SK-N-SH (cell line): ENCODE data around the gene ARFGEF2. TPM values are rescaled to one million over a fixed set of nuclear protein-coding genes. Genes with fewer than 3 reads are reported as not detected.

Experiments
- CTCF ChIA-PET: fragments of 300-600, 350-600 bp; formaldehyde crosslinking; extraction: SDS; loops from one replicate; lab custom pipeline; 2021; lab: Yijun Ruan, JAX
- POLR2A ChIA-PET: fragments of 350-600 bp; sonication (Branson Sonifier 250); formaldehyde crosslinking; extraction: SDS; loops from one replicate; lab custom pipeline; 2020; ENCODE audit warnings: antibody characterized with exemption, inconsistent platforms; lab: Yijun Ruan, JAX
- DNase-seq: peaks from one replicate; pipeline ENCODE4 v3.0.0; 2012
- H2AFZ ChIP-seq: fragments of 200-600 bp; sonication (generic); 2 replicates; pipeline ENCODE4 v1.8.1; 2016; ENCODE audit warnings: antibody characterized with exemption, mild to moderate bottlenecking, low read depth
- H3F3A ChIP-seq: fragments of 200-600 bp; sonication (generic); replicated peaks from 2 replicates; pipeline ENCODE3; 2016; ENCODE audit warnings: antibody characterized with exemption, mild to moderate bottlenecking; ENCODE audit not compliant: insufficient read depth
- H3K27ac ChIP-seq, 2 experiments: fragments of 200-500 bp in 1 of 2; fragments of 200-600 bp in 1 of 2; sonication (Bioruptor generic) in 1 of 2; sonication (generic), shearing (Covaris generic) in 1 of 2; 2 replicates each; pipeline versions ENCODE4 v1.5.1 to v1.6.1; 2014 to 2016; ENCODE audit warnings: low read depth in 2 of 2, inconsistent platforms in 1 of 2, low read length in 1 of 2, mild to moderate bottlenecking in 1 of 2, mixed read lengths in 1 of 2
- H3K27me3 ChIP-seq: fragments of 200-600 bp; sonication (generic), shearing (Covaris generic); 2 replicates; pipeline ENCODE4 v1.6.1; 2016; ENCODE audit warnings: mixed run types; ENCODE audit not compliant: insufficient read depth
- H3K36me3 ChIP-seq, 2 experiments: fragments of 200-500 bp in 1 of 2; fragments of 200-600 bp in 1 of 2; sonication (Bioruptor generic) in 1 of 2; sonication (generic) in 1 of 2; replicated peaks in 1 of 2; 2 replicates each; pipeline versions ENCODE3 to v1.5.1; 2014 to 2016; ENCODE audit warnings: low read length in 1 of 2, mild to moderate bottlenecking in 1 of 2; ENCODE audit not compliant: insufficient read depth in 2 of 2, control insufficient read depth in 1 of 2
- H3K4me1 ChIP-seq, 2 experiments: fragments of 200-500 bp in 1 of 2; fragments of 200-600 bp in 1 of 2; sonication (Bioruptor generic) in 1 of 2; sonication (generic), shearing (Covaris generic) in 1 of 2; 2 replicates each; pipeline versions ENCODE4 v1.5.1 to v1.6.1; 2014 to 2016; ENCODE audit warnings: low read depth in 1 of 2, low read length in 1 of 2, mixed run types in 1 of 2; ENCODE audit not compliant: insufficient read depth in 2 of 2, control insufficient read depth in 1 of 2
- H3K4me2 ChIP-seq: fragments of 200-600 bp; sonication (generic), shearing (Covaris generic); 2 replicates; pipeline ENCODE4 v1.6.1; 2017; ENCODE audit warnings: mixed run types
- H3K4me3 ChIP-seq, 2 experiments: fragments of 200-500 bp in 1 of 2; fragments of 200-600 bp in 1 of 2; sonication (Bioruptor generic) in 1 of 2; sonication (generic), shearing (Covaris generic) in 1 of 2; 2 replicates each; pipeline versions ENCODE4 v1.5.1 to v1.8.1; 2014 to 2016; ENCODE audit warnings: low read depth in 2 of 2, inconsistent platforms in 1 of 2, low read length in 1 of 2, mild to moderate bottlenecking in 1 of 2, mixed read lengths in 1 of 2, moderate library complexity in 1 of 2
- H3K79me2 ChIP-seq: fragments of 200-600 bp; sonication (generic); 2 replicates; pipeline ENCODE4 v1.8.1; 2017; ENCODE audit warnings: mild to moderate bottlenecking; ENCODE audit not compliant: insufficient read depth
- H3K9ac ChIP-seq: fragments of 200-600 bp; sonication (generic); 2 replicates; pipeline ENCODE4 v1.6.1; 2017; ENCODE audit warnings: mixed run types
- H3K9me2 ChIP-seq: fragments of 200-600 bp; sonication (generic); 2 replicates; pipeline ENCODE4 v1.6.1; 2017; ENCODE audit warnings: mixed run types
- H3K9me3 ChIP-seq: fragments of 200-600 bp; sonication (generic); 2 replicates; pipeline ENCODE4 v1.6.1; 2017; ENCODE audit warnings: mixed run types, mild to moderate bottlenecking, moderate library complexity
- H4K20me1 ChIP-seq: fragments of 200-600 bp; sonication (generic); 2 replicates; pipeline ENCODE4 v1.6.1; 2017; ENCODE audit warnings: mild to moderate bottlenecking, mixed run types; ENCODE audit not compliant: insufficient read depth
- EP300 ChIP-seq, 2 experiments: IDR thresholded peaks; 2 replicates each; pipeline versions ENCODE4 v1.4.0 to v1.6.1; 2012; ENCODE audit warnings: borderline replicate concordance in 1 of 2, low read depth in 1 of 2, low read length in 1 of 2
- FOXJ3 ChIP-seq: sonication (generic); formaldehyde crosslinking; IDR thresholded peaks from 2 replicates; pipeline ENCODE4 v1.5.1; 2020; ENCODE audit warnings: mild to moderate bottlenecking, missing genetic modification reagents
- GABPA ChIP-seq: IDR thresholded peaks from 2 replicates; pipeline ENCODE4 v1.4.0; 2012; ENCODE audit warnings: low read depth, mild to moderate bottlenecking
- GATA2 ChIP-seq: sonication (generic); formaldehyde crosslinking; IDR thresholded peaks from 2 replicates; pipeline ENCODE4 v1.5.0; 2020; ENCODE audit warnings: mild to moderate bottlenecking, missing genetic modification reagents
- JUND ChIP-seq: IDR thresholded peaks from 2 replicates; pipeline ENCODE4 v1.4.0; 2012
- MEF2A ChIP-seq: IDR thresholded peaks from 2 replicates; pipeline ENCODE4 v1.4.0; 2012; ENCODE audit warnings: low read depth, borderline replicate concordance
- MXI1 ChIP-seq: IDR thresholded peaks from 2 replicates; pipeline ENCODE4 v1.6.1; 2012; ENCODE audit warnings: mild to moderate bottlenecking, low read depth, low read length, improper control_type of control experiment
- NFIC ChIP-seq: IDR thresholded peaks from 2 replicates; pipeline ENCODE4 v1.4.0; 2012; ENCODE audit warnings: borderline replicate concordance
- RAD21 ChIP-seq: IDR thresholded peaks from 2 replicates; pipeline ENCODE4 v1.6.1; 2012; ENCODE audit warnings: mild to moderate bottlenecking, low read length
- TCF12 ChIP-seq: IDR thresholded peaks from 2 replicates; pipeline ENCODE4 v1.4.0; 2012
- TEAD4 ChIP-seq: IDR thresholded peaks from 2 replicates; pipeline ENCODE4 v1.4.0; 2012; ENCODE audit warnings: mild to moderate bottlenecking, borderline replicate concordance; ENCODE audit not compliant: insufficient read depth
- WGBS: methylation state at CpG from one replicate; pipeline ENCODE4 v1.1.6; 2017; ENCODE audit warnings: low lambda C conversion rate; 5-methylcytosine and 5-hydroxymethylcytosine counted together
- polyA plus RNA-seq, 3 experiments: library from polyadenylated mRNA; depleted of rRNA; stranded (reverse); fragments of >200 nt; gene quantifications; 2 replicates each; pipeline ENCODE4 v1.2.3, GENCODE V29; 2012
- TF ChIP-seq, protein P1 (sequence below): IDR thresholded peaks from 2 replicates; pipeline ENCODE4 v1.4.0; 2012; ENCODE audit warnings: low read depth
- TF ChIP-seq, protein P2 (sequence below): IDR thresholded peaks from 2 replicates; pipeline ENCODE4 v1.6.1; 2012; ENCODE audit warnings: mild to moderate bottlenecking, low read depth, low read length, moderate library complexity
- TF ChIP-seq, protein P3 (sequence below): IDR thresholded peaks from 2 replicates; pipeline ENCODE4 v1.4.0; 2012; ENCODE audit warnings: low read depth, borderline replicate concordance

ARFGEF2 gene
- polyA plus RNA-seq, 1 of the 3 experiments (the other 2 are of a cell fraction): 6.1 TPM

DNA sequence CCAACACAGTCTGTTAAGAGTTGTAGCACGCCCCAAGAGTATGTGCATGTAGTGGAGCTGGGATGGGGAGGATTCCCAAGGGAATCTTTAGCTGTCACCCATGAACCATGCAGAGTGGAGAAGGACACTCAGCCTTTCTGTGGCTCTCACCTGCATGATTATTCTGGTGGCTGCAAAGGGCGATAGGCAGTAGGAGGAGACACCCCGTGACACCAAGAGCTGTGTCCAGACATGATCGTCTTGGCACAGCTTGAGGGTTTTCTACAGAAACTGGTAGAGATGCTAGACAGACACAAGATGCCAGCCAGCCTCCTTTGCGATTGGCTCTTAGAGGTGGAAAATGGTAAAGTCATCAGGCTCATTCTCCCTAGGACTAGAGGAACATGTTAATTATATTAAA, 121.5 kb downstream of the ARFGEF2 start:
- Histone ChIP-seq H2AFZ (no peak overlapping the region), H3F3A (no peaks in the 10 kb centered on the region), H3K27ac (no peak overlapping the region), H3K9ac (no peak overlapping the region), H3K9me3 (no peaks in the 10 kb centered on the region), H3K27me3 (no peaks in the 10 kb centered on the region), H3K4me2 (no peak overlapping the region), H4K20me1 (peaks cover 5% of the 10 kb centered on the region; the same call in 1 of the 2 replicates), H3K9me2 (no peaks in the 10 kb centered on the region), H3K36me3 (no peaks in the 10 kb centered on the region), H3K79me2 (peaks cover 14% of the 10 kb centered on the region), H3K4me3 (no peak overlapping the region), H3K4me1 (peaks cover 5 to 6% of the 10 kb centered on the region in 2 experiments; a peak in 3 of 4 replicates)
- 100% methylated on average over 1 of the region's 5 CpGs for WGBS
- ChIA-PET CTCF (no interaction called here), POLR2A (no interaction called here)
- no peak for DNase-seq
- TF ChIP-seq GATA2 (CRISPR knock-in tag) (no peak), JUND (no peak), MEF2A (no peak), MXI1 (no peak), NFIC (no peak), FOXJ3 (CRISPR knock-in tag) (no peak), TCF12 (no peak), RAD21 (no peak), EP300 (IDR thresholded peaks at IDR 0.05; ENCODE audit: borderline replicate concordance in 1 of 2, low read depth in 1 of 2, low read length in 1 of 2) (no peak), TEAD4 (no peak), GABPA (no peak)
- TF ChIP-seq, protein P1, sequence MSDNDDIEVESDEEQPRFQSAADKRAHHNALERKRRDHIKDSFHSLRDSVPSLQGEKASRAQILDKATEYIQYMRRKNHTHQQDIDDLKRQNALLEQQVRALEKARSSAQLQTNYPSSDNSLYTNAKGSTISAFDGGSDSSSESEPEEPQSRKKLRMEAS: no peak
- TF ChIP-seq, protein P2, sequence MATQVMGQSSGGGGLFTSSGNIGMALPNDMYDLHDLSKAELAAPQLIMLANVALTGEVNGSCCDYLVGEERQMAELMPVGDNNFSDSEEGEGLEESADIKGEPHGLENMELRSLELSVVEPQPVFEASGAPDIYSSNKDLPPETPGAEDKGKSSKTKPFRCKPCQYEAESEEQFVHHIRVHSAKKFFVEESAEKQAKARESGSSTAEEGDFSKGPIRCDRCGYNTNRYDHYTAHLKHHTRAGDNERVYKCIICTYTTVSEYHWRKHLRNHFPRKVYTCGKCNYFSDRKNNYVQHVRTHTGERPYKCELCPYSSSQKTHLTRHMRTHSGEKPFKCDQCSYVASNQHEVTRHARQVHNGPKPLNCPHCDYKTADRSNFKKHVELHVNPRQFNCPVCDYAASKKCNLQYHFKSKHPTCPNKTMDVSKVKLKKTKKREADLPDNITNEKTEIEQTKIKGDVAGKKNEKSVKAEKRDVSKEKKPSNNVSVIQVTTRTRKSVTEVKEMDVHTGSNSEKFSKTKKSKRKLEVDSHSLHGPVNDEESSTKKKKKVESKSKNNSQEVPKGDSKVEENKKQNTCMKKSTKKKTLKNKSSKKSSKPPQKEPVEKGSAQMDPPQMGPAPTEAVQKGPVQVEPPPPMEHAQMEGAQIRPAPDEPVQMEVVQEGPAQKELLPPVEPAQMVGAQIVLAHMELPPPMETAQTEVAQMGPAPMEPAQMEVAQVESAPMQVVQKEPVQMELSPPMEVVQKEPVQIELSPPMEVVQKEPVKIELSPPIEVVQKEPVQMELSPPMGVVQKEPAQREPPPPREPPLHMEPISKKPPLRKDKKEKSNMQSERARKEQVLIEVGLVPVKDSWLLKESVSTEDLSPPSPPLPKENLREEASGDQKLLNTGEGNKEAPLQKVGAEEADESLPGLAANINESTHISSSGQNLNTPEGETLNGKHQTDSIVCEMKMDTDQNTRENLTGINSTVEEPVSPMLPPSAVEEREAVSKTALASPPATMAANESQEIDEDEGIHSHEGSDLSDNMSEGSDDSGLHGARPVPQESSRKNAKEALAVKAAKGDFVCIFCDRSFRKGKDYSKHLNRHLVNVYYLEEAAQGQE: no peak
- TF ChIP-seq, protein P3, sequence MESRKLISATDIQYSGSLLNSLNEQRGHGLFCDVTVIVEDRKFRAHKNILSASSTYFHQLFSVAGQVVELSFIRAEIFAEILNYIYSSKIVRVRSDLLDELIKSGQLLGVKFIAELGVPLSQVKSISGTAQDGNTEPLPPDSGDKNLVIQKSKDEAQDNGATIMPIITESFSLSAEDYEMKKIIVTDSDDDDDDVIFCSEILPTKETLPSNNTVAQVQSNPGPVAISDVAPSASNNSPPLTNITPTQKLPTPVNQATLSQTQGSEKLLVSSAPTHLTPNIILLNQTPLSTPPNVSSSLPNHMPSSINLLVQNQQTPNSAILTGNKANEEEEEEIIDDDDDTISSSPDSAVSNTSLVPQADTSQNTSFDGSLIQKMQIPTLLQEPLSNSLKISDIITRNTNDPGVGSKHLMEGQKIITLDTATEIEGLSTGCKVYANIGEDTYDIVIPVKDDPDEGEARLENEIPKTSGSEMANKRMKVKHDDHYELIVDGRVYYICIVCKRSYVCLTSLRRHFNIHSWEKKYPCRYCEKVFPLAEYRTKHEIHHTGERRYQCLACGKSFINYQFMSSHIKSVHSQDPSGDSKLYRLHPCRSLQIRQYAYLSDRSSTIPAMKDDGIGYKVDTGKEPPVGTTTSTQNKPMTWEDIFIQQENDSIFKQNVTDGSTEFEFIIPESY: no peak
